NCI-H146 treated with DMSO at 0.1 percent for 48 hours (cell line): ENCODE measurements around the gene SLN.

Experiments
- DNase-seq: peaks from one replicate; lab custom pipeline; 2025; ENCODE audit not compliant: unreplicated experiment; lab: John Stamatoyannopoulos, UW

Gene SLN

GRCh38 chr11:107719557-107720302 lies 7.9 kb upstream of the SLN start:
- DNase-seq: no peak

DNA sequence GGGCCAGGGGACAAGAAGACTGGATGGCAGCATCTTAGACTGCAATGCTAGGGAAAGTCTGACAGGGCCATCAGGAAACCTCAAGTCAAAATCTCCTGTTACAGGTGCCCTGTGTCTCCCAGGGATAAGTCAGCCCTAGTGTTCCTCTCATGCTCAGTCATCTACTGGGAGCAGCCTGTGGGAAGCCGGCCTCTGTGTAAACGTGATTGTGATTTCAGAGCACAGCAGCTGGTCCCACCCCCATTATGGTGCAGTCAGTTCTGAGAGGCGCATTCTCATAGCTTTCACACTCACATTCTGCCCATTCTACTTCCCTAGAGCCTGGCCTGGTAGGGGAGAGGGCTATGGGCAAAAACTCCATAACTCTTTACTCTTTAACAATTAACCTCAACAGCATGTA lies 7.2 kb upstream of the SLN start:
- no peak for DNase-seq

DNA sequence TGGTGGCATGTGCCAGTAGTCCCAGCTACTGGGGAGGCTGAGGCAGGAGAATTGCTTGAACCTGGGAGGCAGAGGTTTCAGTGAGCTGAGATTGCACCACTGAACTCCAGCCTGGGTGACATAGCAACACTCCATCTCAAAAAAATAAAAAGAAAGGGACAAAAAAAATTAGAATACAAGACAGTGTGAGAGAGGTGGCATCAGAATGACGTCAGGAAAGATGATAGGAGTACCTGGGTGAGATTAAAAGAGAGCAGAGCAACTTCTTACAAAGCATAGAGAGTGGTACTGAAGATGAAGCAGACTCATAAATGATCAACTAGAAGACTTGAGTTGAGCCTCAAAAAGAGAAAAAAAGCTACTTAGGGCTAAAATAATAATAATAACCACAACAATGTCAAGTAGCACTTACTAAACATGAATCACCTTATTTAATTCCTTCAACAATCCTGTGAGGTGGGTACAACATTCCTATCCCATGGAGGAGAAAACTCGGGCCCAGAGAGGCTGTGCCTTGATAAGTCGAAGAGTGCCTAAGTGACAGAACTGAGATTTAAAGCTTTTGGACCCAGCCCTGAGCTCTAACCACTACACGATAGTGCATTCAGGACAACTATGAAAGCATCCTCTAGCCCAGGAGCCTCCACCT lies 5.2 kb upstream of the SLN start:
- DNase-seq: no peak

DNA sequence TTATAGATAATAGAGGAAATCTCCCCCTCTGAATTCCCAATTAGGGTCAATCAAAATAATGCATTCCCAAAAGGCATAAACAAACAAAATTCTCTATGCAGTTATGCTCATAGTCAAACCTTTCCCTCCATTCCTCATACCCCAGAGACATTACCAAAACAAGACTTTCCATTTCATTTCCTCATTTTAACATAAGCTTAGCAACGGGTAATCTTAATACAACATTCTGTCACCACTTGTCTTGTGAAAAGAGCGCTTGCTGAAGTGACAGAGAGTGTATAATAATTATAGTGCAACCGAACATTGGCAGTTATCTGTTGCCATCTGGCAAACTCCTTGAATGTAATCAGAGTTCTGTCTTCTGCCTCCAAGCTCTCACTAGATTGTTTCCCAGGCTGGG lies 1.2 kb upstream of the SLN start:
- no peak for DNase-seq

DNA sequence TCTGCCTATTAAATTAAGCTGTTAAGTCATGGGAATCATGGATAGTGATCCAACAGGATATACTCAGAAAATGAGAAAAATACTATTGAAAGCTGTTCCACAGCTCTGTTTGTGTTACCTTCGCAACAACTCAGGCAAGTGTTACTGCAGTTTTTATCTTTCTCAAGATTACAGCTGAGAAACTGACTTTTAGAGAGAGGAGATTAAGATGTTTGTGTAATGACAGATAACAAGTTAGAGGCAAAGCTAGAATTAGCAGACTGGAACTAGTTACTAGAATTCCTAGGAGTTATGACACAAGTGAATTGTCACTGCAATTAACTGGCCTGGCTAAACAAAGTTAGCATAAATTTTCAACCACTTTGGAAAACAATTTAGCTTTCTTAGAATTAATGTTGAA lies 1.6 kb downstream of the SLN start:
- DNase-seq: no peak

- DNase-seq: no peak
Observed at GRCh38 chr11:107708792-107709191, 3.1 kb downstream of the SLN start.

DNA sequence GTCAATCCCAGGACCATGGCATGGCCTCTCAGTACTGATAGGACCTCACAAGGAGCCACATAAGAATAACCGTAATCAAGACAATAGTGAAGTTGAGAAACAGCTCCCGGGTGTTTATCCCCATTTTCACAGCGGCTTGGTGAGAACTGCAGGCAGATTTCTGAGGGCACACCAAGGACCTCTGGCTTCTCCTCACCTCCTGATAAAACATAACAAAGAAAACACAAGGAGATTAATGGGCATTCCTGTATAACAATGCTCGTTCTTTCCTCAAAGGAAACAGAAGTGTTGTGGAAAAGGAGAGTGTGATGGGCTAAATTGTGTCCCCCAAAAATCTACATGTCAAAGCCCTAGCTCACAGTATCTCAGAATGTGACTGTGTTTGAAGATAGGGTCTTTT lies 4.0 kb downstream of the SLN start:
- DNase-seq: no peak

DNA sequence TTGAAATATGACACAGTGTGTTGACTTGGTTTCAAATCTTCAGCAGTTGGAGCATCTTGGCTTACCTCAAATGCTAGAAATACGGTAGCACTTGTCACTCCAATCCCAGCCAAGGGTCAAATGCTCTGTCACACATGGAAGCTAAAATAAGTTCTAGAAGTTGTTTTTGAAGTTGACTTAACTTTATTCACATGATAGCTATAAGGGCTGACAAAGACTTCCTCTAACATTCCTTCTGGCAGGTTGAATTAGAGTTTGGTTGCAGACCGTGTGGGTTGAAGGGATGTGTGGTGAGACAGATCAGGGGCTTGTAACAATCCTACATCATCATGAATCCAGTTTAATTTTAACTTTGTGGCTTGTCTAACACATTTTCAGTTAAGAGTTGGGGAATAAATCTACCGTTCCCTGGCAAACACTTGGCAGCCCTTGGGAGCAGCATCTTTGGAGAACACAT lies 4.6 kb downstream of the SLN start:
- no peak for DNase-seq

DNA sequence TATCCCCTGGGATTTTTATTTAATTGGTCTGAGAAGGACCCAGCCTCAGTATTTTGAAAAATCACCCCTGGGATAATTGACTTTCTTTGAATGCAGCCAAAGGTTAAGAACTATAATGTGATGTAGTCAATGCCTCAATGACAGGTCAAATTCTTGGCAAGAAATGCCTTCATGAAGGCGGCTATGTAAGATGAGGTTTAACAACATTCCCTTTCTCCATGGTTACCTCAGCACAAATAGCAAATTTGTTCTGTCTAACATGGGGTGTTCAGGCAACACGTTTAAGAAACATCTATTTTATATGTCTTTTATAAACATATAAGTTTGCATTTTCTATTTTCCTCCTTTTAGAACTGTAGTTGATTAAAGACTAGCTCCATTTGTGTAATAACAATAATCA lies 5.3 kb downstream of the SLN start:
- no peak for DNase-seq

DNA sequence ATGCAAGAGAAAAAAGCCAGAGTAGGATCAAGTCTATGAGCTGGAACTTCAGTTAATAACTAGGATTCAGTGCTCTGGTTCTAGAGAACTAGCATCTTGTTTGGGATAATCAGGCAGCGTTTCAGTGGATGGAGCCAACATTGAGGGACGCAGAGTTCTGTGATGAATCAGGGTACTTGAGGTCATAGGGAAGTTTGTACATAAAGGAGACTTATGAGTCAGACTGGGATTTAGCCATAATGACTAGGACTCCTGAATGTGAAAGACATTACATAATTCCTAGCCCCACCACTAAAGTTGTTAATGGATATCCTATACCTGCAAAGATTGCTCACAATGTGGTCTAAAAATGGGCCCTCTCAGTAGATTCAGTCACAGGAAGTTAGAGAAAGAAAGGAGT lies 6.8 kb downstream of the SLN start:
- DNase-seq: no peak

- DNase-seq: no peak
Observed at GRCh38 chr11:107704451-107704850, 7.4 kb downstream of the SLN start.

DNA sequence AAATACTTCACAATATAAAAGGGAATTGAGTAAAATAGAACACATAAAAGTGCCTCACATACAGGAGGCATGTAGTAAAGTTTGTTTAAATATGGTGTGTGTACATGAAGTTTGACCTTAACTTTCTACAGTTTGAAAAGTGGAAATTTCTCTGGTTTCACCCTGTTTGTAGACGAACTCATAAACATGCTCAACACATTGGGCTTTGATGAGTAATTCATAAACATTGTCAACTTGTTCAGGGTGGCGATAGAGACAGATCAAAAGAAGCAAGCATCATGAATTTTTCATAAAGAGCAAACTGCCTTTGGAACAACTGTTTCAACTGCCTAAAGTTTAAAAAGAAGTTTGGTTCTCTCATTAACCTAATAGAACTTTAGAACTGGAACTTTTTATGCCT lies 9.1 kb downstream of the SLN start:
- no peak for DNase-seq

GRCh38 chr11:107702109-107702660 lies 9.7 kb downstream of the SLN start:
- no peak for DNase-seq

DNA sequence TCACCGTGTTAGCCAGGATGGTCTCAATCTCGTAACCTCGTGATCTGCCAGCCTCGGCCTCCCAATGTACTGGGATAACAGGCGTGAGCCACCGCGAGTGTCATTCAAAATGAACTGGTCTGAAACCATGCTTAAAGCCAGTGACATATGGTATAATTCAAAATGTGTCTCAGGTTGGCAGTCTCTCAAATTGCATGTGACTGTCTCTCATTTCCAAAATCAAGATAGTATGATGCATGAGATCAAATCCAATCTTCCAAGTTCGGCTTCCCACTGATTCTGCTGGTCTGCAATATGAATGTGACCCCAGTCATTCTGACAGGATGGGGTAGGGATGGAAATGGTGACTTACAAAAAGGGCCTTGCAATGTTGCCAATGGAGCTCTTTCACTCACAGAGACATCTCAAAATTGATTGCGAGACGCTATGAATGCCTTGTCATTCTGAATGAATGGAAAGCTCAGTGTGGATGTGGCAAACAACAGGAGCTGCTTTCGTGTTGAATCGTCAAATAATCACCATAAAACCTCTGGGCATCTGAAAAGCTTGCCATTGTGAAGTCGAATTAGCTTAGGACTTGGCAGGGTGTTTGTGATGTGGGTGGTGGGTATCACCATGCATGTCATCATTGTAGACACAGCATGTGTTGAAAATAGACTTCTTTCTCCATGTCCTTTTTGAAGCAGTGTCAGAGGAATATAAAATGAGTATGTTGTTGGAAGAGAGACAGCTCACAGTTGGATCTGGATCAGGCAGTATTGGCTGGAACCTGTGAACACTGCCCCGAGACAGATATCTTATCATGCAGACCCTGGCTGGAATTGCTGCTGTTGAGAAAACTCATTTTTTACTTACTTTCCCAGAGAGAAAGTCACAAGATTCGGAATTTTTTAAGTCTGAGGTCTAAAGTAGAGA lies 12.2 kb downstream of the SLN start:
- no peak for DNase-seq

DNA sequence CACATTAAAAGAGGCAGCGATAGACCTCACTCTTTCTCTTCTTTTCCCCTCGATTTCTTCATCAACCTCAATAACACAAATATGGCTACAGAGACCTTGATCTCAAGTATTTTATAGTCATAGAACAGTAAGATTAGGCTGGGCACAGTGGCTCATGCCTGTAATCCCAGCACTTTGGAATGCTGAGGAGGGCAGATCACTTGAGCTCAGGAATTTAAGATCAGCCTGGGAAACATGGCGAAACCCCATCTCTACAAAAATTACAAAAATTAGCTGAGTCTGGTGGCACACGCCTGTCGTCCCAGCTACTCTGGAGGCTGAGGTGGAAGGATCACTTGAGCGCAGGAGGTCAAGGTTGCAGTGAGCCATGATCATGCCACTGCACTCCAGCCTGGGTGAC lies 14.6 kb downstream of the SLN start:
- no peak for DNase-seq

DNA sequence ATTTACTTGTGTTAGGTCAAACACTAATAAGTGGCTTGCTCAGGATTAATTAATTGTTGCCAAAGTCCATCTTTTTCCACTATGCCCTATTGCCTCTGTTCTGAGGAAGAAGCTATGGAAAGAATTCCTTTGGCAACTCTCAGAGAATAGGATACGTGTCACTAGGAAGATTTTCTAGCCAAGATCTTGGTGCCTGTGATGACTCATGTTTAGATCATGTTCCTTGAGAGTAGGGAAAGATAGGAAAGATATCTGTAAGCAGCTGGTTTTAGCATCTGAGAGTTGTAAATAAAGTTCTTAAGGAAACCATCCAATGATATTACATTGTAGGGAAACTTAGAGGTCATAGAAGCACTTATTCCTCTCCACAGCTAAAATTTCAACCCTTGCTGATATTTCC lies 15.7 kb downstream of the SLN start:
- DNase-seq: no peak

- DNase-seq: no peak
Observed at GRCh38 chr11:107695446-107695845, 16.4 kb downstream of the SLN start.

GRCh38 chr11:107691000-107691750 lies 20.7 kb downstream of the SLN start:
- DNase-seq: no peak

- DNase-seq: peak; percentile 11
Observed at GRCh38 chr11:107689317-107690202, 22.3 kb downstream of the SLN start.
